IPS DF 19.7 (cell line): ENCODE results near the gene ALDH1A3.
"Not testable (repeated sequence)": the region's sequence is repeated elsewhere in the genome, so short reads cannot be mapped to it uniquely, and the experiment has no call there.

ENCODE experiments used
- DNase-seq: peaks from one replicate; pipeline ENCODE4 v3.0.0-alpha.2; 2013; ENCODE audit warnings: low read depth, low spot score

The ALDH1A3 gene

DNA sequence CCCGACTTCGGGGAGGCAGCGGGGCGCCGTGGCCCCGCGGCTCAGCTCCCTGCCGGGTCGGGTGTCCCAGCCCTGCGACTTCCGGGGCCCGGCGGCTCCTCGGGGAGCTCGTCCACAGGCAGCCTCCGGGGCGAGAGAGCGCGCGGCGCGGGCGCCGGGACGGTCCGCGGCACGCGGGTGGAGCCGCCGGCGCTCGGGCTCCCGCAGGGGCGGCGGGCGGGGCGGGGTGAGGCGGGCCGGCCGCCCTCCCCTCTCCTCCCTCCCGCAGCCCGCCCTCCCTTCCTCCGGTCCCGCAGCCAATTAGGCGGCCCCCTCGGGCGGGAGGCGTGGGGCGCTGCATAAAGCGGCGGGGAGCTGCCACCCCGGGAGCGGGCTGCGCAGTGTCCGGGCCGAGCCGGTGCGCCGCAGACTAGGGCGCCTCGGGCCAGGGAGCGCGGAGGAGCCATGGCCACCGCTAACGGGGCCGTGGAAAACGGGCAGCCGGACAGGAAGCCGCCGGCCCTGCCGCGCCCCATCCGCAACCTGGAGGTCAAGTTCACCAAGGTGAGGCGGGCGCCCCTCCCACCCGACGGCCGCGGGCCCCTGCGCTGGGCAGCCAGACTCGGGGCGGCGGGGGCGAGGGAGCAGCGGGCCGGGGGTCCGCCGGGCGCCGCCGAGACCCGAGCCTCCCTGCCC is at the start of gene ALDH1A3:
TSS of gene ALDH1A3 (plus strand) at position 368 of the 675 bp plus-strand sequence. CDS start at position 445, 77 bp downstream.
- no peak for DNase-seq

DNA sequence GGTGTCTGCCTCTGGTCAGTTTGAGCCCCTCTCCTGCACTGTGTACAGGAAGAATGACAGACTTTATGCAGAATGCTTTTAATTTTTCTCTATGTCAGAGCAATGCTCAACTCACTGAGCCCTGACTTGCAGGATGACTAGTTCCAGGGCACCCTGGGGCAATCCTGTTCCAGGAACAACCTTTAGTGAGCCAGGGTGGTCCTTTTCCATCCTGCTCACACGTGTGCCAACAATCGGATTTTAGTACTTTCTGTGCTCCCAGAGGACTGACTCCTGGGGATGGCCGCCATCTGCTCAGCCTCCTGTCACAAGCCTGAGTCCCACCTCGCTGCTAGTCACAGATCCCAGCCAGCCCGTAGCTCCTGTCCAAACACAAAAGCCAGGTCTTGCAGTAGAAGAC is 48.2 kb upstream of the ALDH1A3 start:
- no peak for DNase-seq

DNA sequence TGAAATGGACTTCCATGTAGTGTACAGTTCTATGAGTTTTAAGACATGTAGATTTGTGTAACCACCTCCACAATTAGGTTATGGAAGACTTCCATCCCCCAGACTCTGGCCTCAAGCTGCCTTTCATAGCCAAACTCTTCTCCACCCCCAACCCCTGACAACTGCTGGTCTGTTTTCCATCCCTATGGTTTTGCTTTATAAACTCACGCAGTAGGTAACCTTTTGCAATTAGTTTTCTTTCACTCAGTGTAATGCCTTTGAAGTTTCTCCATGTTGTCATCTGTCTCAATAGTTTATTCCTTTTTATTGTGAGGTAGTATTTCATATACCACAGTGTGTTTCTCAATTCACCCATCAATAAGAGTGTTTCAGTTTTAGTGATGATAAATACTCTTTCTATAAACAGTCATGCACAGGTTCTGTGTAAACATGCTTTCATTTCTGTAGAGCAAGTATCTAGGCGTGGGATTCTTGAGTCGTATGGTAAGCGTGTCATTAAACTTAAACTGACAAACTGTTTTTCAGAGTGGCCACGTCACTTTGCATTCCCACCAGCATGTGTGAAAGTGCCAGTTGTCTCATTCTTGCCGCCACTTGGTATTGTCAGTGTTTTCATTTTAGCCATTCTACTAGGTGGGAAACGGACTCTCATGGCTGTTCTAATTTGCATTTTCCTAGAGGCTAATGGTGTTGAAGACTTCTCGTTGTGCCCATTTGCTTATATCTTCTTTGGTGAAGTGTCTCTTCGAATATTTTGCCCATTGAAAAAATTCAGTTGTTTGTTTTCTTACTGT is 47.3 kb upstream of the ALDH1A3 start:
- DNase-seq, result no peak

- no peak for DNase-seq
Observed at GRCh38 chr15:100833417-100834389, 45.9 kb upstream of the ALDH1A3 start.

GRCh38 chr15:100834731-100835130 is 44.9 kb upstream of the ALDH1A3 start:
- no peak for DNase-seq

GRCh38 chr15:100835636-100836035 is 44.0 kb upstream of the ALDH1A3 start:
- DNase-seq, result no peak

DNA sequence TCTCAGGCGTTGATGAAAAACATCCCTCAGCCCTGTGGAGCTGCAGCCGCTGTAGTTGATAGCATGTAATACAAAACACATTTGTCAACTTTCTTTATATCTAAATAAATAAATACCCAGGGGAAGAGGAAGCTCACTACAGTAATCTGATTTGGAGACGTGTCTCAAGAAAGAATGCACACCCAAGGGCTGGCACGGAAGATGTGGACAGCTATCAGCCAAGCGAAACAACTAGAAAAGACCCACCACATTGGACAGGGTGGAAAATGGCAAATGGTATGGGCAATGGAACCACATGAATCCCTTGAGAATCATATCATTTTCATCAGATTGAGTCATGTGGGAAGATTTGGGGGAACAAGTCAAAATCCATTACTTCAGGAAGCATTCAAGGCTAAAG is 43.1 kb upstream of the ALDH1A3 start:
- DNase-seq, result no peak

DNA sequence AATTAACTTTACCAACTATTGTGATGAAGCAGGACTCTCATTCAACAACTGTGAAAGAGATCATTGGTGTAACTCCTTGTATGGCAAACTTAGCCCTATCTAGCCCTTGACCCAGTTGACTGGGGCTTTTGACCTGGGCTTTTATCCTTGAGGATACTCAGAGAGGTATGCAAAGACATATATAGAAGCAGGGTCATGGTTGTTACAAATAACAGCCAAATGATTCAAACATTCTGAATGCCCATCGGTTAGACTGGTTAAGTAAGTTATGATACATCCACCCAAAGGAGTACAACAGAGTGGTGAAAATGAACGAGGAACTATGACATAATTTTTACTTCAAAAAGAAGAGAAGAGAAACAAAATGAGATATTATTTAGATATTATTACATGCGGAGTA is 38.2 kb upstream of the ALDH1A3 start:
- no peak for DNase-seq

- DNase-seq, result no peak
Observed at GRCh38 chr15:100842756-100843730, 36.6 kb upstream of the ALDH1A3 start.

DNA sequence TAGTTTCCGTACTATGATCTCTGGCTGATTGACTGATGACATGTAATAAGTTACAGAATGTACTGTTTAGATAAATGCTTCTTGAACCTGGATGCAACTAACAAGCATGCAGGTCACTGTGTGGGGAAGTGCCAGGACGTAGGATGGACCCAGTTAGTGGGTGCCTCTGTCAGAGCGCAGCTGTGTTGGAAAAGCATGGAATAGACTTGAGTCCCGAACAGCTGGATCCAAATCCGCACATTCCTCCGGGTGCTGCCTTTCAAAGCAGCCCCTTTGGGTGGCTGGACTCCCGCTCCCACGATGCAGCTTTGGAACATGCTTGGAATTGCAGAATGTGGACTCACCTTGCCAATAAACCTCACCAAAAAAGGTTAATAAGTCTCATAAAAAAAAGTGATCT is 35.5 kb upstream of the ALDH1A3 start:
- DNase-seq, result no peak

DNA sequence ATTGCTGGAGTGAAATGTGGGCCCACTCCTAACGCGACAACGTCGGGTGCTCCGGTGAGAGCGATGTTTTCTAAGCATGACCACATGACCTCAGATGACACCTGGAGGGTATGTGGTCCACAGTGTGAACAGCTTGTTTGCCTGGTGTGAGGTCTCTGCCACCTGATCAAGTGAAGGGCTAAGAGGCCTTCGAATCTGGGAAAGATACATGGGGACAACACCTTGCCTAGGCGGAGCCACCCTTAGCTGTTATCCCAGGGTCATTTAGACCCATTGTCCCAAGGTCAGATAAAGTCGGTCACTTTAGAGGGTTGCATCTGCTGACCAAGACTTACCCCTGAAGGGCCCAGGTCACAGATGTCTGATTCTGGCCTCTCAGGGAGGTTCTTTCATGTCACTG is 34.9 kb upstream of the ALDH1A3 start:
- DNase-seq, result no peak

GRCh38 chr15:100847194-100847593 is 32.4 kb upstream of the ALDH1A3 start:
- no peak for DNase-seq

GRCh38 chr15:100849021-100849854 is 30.4 kb upstream of the ALDH1A3 start:
- DNase-seq, result no peak

DNA sequence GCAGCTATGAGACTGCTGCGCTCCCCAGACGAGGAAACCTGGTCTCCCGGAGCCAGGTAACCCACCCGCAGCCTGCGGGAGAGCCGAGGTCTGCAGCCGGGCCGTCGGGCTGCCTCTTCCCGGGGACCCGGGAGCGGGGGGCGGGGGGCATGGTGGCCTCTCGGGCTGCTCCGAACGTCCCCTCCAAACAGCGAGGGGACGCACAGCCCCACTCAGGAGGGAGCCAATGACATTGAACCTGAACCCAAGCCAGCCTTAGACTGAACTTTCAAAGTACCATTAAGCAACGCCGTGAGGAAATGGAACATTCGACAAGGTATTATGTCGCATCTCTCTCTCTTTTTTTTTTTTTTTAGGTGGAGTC is 29.8 kb upstream of the ALDH1A3 start:
- no peak for DNase-seq

GRCh38 chr15:100851428-100852015 is 28.1 kb upstream of the ALDH1A3 start:
- not testable (repeated sequence) for DNase-seq

- DNase-seq, result no peak
Observed at GRCh38 chr15:100852630-100853029, 27.0 kb upstream of the ALDH1A3 start.

DNA sequence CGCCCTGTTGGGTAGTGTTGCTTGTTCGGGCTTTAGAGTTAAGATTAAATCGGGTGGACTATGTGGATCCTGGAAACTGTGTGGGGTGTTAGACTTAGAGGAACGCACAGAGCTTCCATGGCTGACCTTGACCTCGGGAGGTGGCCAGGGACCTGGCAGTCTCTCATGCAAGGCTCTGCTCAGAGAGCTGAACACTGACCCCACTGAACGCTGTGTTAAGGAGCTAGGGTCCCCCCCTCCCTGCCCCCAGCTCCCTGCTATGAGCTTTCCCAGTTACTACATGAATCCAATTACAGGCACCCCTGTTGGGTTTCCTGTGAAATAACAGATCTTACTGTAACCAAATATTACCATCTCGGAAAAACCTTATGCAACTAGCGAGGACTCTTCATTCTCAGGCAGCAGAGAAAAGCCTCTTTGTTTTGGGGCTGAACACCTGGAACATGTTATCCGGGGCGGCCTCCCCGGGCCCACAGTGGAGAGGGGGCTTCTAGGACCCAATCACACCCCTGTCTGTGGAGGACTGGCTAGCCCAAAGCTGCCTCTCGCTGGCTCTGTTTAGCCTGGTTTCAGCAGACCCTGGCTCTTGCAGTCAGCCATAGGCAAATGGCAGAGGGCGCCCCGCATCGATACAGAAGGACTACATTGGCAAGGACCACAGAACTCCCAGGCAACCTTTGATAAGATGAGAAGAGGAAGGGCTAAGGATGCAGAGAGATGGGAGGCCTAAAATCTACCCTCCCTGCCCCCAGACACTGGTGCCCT is 25.8 kb upstream of the ALDH1A3 start:
- DNase-seq, result no peak

DNA sequence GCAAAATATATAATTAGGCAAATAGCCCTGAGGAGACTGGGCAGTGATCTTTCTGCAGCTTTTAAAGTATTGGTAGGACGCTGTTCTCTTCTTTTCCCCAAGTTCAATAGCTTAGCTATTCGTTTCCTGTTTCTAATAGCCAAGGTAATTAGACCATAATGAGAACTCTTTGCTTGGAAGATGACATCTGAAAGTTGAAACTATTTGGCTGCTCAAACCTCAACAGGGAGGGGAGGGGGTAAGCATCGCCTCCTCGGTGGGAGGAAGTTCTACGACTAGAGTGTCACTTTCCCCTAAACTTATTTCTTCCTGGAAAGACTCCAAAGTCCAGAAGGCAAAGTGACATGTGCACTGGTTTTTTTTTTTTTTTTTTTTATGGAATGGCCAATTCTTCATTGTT is 22.8 kb upstream of the ALDH1A3 start:
- DNase-seq, result no peak

DNA sequence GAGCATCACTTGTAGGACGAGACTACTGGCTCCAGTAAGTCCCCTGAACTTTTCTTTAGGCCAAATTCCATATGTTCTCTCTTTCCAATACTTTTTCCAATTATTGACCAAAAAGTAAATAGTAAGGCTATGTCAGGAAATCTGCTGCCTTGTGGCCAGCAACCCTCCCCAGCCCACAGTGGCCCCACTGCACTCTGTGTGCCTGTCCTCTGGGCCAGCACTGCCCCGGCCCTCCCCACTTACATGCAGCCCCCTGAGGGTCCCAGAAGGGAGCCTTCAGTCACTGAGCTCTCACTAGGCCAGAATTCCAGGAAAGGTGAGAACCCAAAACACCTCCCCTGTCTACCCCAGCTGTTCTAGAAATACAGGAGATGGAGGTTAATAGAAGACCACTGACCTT is 21.3 kb upstream of the ALDH1A3 start:
- no peak for DNase-seq
